OCI-LY7 (cell line): ENCODE data around the gene CD58. TPM values are rescaled to one million over a fixed set of nuclear protein-coding genes. Genes with fewer than 3 reads are reported as not detected.

ENCODE experiments used
- BruUV-seq: library from RNA; stranded (reverse); fragments of 400-500 nt; replicated peaks from 2 replicates; lab custom pipeline; 2021; lab: Mats Ljungman, UMichigan
- CTCF ChIA-PET: fragments of 300-600 bp; sonication (Branson Sonifier 250); formaldehyde crosslinking; loops from one replicate; lab custom pipeline; 2022; ENCODE audit warnings: antibody characterized with exemption; ENCODE audit not compliant: unreplicated experiment; lab: Charles Lee
- POLR2A ChIA-PET: fragments of 300-600 bp; sonication (Branson Sonifier 250); formaldehyde crosslinking; loops from one replicate; lab custom pipeline; 2022; ENCODE audit warnings: antibody characterized with exemption; lab: Charles Lee
- DNase-seq: peaks from one replicate; pipeline ENCODE4 v3.0.0-alpha.2; 2015; ENCODE audit warnings: low spot score
- H2AFZ ChIP-seq: fragments of 200-600 bp; sonication (generic), shearing (Covaris generic); 2 replicates; pipeline ENCODE4 v1.6.1; 2014; ENCODE audit warnings: mild to moderate bottlenecking, antibody characterized with exemption, low read length, moderate library complexity
- H3K27ac ChIP-seq: fragments of 200-600 bp; sonication (generic); 2 replicates; pipeline ENCODE4 v1.5.1; 2014; ENCODE audit warnings: mixed run types, low read depth, mild to moderate bottlenecking, moderate library complexity, low read length, inconsistent platforms; ENCODE audit not compliant: poor library complexity, severe bottlenecking
- H3K36me3 ChIP-seq: fragments of 200-600 bp; sonication (generic); 2 replicates; pipeline ENCODE4 v1.6.1; 2014; ENCODE audit warnings: mild to moderate bottlenecking, antibody characterized with exemption, low read length, moderate library complexity, mixed read lengths; ENCODE audit not compliant: insufficient read depth
- H3K4me1 ChIP-seq: fragments of 200-600 bp; sonication (generic); 2 replicates; pipeline ENCODE4 v1.5.1; 2014; ENCODE audit warnings: mild to moderate bottlenecking, low read length; ENCODE audit not compliant: insufficient read depth, poor library complexity, severe bottlenecking
- H3K4me2 ChIP-seq: fragments of 200-600 bp; sonication (generic); 2 replicates; pipeline ENCODE4 v1.6.1; 2014; ENCODE audit warnings: mild to moderate bottlenecking, low read length
- H3K4me3 ChIP-seq: fragments of 200-600 bp; sonication (generic); 2 replicates; pipeline ENCODE4 v1.5.1; 2014; ENCODE audit warnings: mild to moderate bottlenecking, low read depth, low read length; ENCODE audit not compliant: poor library complexity, severe bottlenecking
- H3K79me2 ChIP-seq: fragments of 200-600 bp; sonication (generic); 2 replicates; pipeline ENCODE4 v1.6.1; 2016; ENCODE audit warnings: low read depth, mild to moderate bottlenecking, low read length, moderate library complexity, mixed read lengths; ENCODE audit not compliant: insufficient read depth
- H3K9me2 ChIP-seq: fragments of 200-600 bp; sonication (generic); 2 replicates; pipeline ENCODE4 v1.6.1; 2016; ENCODE audit warnings: mild to moderate bottlenecking, low read length, mixed read lengths; ENCODE audit not compliant: insufficient read depth
- H3K9me3 ChIP-seq: fragments of 200-600 bp; sonication (generic); 2 replicates; pipeline ENCODE4 v1.6.1; 2014; ENCODE audit warnings: mild to moderate bottlenecking, mixed run types, low read length, mixed read lengths
- H4K20me1 ChIP-seq: fragments of 200-600 bp; sonication (generic); 2 replicates; pipeline ENCODE4 v1.6.1; 2014; ENCODE audit warnings: mild to moderate bottlenecking, antibody characterized with exemption, low read length, moderate library complexity, mixed read lengths; ENCODE audit not compliant: insufficient read depth
- EZH2phosphoT487 ChIP-seq: fragments of 200-600 bp; sonication (generic); IDR thresholded peaks from 2 replicates; pipeline ENCODE4 v1.6.1; 2018; ENCODE audit warnings: low read depth, borderline replicate concordance, mild to moderate bottlenecking, mixed run types, antibody characterized with exemption, low read length, moderate library complexity, mixed read lengths
- intact Hi-C: fragments of 100-400 bp; cut with micrococcal nuclease; formaldehyde crosslinking; loops from one replicate; pipeline ENCODE4 v1.10.0; 2022; ENCODE audit not compliant: unreplicated experiment
- total RNA-seq, 2 experiments: library from RNA; depleted of rRNA in 1 of 2; stranded (reverse); fragments of >200 nt in 1 of 2; shearing (Covaris generic) in 1 of 2; gene quantifications; 2 replicates each; pipeline ENCODE4 v1.2.3, GENCODE V29; 2014 to 2022
- TF ChIP-seq, protein P1 (sequence below): fragments of 200-600 bp; sonication (generic); conservative IDR thresholded peaks from 2 replicates; pipeline ENCODE4 v1.5.1; 2014; ENCODE audit warnings: mild to moderate bottlenecking, antibody characterized with exemption, low read length, moderate library complexity, mixed read lengths

Gene CD58
- total RNA-seq, 2 experiments from 2014 or later, result 3.3 TPM; not detected in 1

DNA sequence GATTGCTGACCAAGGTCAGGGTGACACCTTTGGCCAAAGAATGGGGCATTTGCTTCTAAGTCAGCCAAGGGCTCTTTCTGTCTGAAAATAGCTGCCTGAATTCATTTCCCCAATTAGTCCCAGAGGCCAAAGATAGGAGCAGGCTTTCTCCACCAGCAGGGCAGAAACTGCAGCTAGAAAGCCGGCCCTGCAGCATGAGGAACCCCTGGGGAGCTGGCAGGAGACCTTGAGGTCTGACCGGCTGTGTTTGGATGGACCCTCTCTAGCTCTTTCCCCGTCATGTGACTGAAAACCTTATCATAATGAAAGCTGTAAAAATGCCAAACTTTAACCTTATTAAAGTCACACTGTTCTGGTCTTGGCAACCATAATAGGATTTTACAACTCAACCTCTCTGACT is 93.4 kb downstream of the CD58 start:
- H3K36me3 ChIP-seq, result no peaks in the 10 kb centered on the region
- no peak overlapping the region for H2AFZ ChIP-seq
- ChIA-PET POLR2A (interaction anchor here (0.7 to 1.2 kb wide), 3 partner anchors 81 to 1175 kb away, joined by 3 read pairs; no protein-coding TSS in a partner anchor), CTCF (no interaction called here)
- H3K4me1 ChIP-seq, result no peaks in the 10 kb centered on the region
- H3K79me2 ChIP-seq, result no peaks in the 10 kb centered on the region
- intact Hi-C loops, result no loop called here
- TF ChIP-seq, protein P1, sequence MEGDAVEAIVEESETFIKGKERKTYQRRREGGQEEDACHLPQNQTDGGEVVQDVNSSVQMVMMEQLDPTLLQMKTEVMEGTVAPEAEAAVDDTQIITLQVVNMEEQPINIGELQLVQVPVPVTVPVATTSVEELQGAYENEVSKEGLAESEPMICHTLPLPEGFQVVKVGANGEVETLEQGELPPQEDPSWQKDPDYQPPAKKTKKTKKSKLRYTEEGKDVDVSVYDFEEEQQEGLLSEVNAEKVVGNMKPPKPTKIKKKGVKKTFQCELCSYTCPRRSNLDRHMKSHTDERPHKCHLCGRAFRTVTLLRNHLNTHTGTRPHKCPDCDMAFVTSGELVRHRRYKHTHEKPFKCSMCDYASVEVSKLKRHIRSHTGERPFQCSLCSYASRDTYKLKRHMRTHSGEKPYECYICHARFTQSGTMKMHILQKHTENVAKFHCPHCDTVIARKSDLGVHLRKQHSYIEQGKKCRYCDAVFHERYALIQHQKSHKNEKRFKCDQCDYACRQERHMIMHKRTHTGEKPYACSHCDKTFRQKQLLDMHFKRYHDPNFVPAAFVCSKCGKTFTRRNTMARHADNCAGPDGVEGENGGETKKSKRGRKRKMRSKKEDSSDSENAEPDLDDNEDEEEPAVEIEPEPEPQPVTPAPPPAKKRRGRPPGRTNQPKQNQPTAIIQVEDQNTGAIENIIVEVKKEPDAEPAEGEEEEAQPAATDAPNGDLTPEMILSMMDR, result no peak
- TF ChIP-seq EZH2phosphoT487, result no peak
- H3K4me3 ChIP-seq, result no peak overlapping the region
- H3K9me2 ChIP-seq, result no peaks in the 10 kb centered on the region
- no peak overlapping the region for H3K4me2 ChIP-seq
- H3K27ac ChIP-seq, result no peak overlapping the region
- H4K20me1 ChIP-seq, result no peaks in the 10 kb centered on the region
- no peaks in the 10 kb centered on the region for H3K9me3 ChIP-seq
- DNase-seq, result no peak
- BruUV-seq, result no TSS peak

DNA sequence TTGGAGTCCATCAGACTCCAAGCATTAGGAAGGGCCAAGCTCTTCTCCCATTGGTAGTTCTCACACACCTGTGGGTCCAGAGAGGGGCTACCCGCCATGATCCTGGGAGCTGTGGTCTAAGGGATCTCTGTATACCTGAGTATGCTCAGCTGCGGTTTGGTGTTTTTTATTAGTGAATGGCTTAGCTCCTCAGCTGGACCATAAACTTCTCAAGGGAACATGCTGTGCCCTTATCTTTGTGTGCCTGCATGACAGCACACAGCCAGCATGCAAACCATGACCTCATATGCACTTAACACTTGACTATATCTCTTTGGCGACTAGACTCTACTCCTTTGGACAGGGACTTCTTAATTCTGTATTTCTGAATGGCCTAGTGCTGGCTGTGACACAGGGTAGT is 94.5 kb downstream of the CD58 start:
- Histone ChIP-seq H3K79me2 (no peaks in the 10 kb centered on the region), H3K27ac (no peak overlapping the region), H3K4me1 (no peaks in the 10 kb centered on the region)

DNA sequence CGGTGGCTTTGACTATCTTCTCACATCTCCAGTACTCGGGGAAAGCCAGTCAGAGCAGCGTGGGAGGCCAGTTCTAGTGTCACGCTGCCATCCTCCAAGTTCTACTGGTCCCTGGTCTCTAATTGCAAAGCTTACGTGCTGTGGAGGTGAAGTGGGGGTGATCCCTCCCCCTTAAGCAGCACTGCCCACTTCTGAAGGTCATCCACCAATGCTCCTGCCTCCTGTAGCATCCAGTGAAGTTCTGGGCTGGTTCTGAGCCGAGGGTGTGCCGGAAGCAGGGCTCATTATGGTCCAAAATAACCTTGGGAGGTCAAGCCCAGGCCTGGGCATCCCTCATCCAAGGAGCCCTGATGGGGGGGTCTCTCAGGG is 95.0 kb downstream of the CD58 start:
- DNase-seq, result no peak
- TF ChIP-seq, protein P1, result no peak
- TF ChIP-seq EZH2phosphoT487, result no peak
- no peaks in the 10 kb centered on the region for H3K36me3 ChIP-seq
- H4K20me1 ChIP-seq, result no peaks in the 10 kb centered on the region
- no peak overlapping the region for H3K27ac ChIP-seq
- H3K4me2 ChIP-seq, result no peak overlapping the region
- H3K4me1 ChIP-seq, result no peaks in the 10 kb centered on the region
- no peak overlapping the region for H3K4me3 ChIP-seq
- no peaks in the 10 kb centered on the region for H3K79me2 ChIP-seq
- intact Hi-C loops, result no loop called here
- no peaks in the 10 kb centered on the region for H3K9me2 ChIP-seq
- H3K9me3 ChIP-seq, result no peaks in the 10 kb centered on the region
- no peak overlapping the region for H2AFZ ChIP-seq
- CTCF ChIA-PET, result no interaction called here
- BruUV-seq, result no TSS peak
- POLR2A ChIA-PET, result no interaction called here

More for the DNA sequence above, 94.5 kb downstream of the CD58 start:
- H4K20me1 ChIP-seq, result no peaks in the 10 kb centered on the region
- no TSS peak for BruUV-seq
- no peak overlapping the region for H2AFZ ChIP-seq
- intact Hi-C loops, result no loop called here
- ChIA-PET CTCF (no interaction called here), POLR2A (no interaction called here)
- no peaks in the 10 kb centered on the region for H3K36me3 ChIP-seq
- no peak for DNase-seq
- H3K4me3 ChIP-seq, result no peak overlapping the region
- no peak overlapping the region for H3K4me2 ChIP-seq
- H3K9me3 ChIP-seq, result no peaks in the 10 kb centered on the region
- H3K9me2 ChIP-seq, result no peaks in the 10 kb centered on the region
- TF ChIP-seq, protein P1, result no peak
- TF ChIP-seq EZH2phosphoT487, result no peak
